Stimulated activated CD4-positive, alpha-beta T cell treated with anti-CD3 and anti-CD28 coated beads, TNF-alpha, amount 100 ng/mL, for 24 hours (primary cell): ENCODE results near the gene GRIPAP1.

Source experiments
- DNase-seq, 3 experiments: peaks; one replicate each; pipeline ENCODE4 v3.0.0-alpha.2; 2020; ENCODE audit warnings: low read depth in 3 of 3

Gene GRIPAP1, protein sequence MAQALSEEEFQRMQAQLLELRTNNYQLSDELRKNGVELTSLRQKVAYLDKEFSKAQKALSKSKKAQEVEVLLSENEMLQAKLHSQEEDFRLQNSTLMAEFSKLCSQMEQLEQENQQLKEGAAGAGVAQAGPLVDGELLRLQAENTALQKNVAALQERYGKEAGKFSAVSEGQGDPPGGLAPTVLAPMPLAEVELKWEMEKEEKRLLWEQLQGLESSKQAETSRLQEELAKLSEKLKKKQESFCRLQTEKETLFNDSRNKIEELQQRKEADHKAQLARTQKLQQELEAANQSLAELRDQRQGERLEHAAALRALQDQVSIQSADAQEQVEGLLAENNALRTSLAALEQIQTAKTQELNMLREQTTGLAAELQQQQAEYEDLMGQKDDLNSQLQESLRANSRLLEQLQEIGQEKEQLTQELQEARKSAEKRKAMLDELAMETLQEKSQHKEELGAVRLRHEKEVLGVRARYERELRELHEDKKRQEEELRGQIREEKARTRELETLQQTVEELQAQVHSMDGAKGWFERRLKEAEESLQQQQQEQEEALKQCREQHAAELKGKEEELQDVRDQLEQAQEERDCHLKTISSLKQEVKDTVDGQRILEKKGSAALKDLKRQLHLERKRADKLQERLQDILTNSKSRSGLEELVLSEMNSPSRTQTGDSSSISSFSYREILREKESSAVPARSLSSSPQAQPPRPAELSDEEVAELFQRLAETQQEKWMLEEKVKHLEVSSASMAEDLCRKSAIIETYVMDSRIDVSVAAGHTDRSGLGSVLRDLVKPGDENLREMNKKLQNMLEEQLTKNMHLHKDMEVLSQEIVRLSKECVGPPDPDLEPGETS

GRCh38 chrX:49002091-49002935 is at the start of gene GRIPAP1:
TSS of gene GRIPAP1 (minus strand) at chrX:49002264. CDS start at chrX:49002229, 35 bp downstream.
- DNase-seq = peak; percentile 42 to 70 (median 61)

DNA sequence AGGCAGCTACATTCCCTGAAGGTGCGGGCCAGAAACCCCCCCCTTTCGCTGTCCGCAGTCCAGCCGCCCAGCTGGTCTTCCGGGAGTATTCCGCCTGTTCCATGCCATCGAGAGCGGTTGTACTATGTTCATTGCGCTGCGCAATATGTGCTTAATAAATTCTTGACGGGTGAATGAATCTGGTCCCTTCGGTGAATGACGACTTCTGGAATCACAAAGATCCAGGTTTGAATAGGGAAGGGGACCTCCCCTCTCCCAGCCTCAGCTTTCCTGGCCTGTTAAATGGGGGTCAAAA is 41.9 kb upstream of the GRIPAP1 start:
- no peak for DNase-seq

DNA sequence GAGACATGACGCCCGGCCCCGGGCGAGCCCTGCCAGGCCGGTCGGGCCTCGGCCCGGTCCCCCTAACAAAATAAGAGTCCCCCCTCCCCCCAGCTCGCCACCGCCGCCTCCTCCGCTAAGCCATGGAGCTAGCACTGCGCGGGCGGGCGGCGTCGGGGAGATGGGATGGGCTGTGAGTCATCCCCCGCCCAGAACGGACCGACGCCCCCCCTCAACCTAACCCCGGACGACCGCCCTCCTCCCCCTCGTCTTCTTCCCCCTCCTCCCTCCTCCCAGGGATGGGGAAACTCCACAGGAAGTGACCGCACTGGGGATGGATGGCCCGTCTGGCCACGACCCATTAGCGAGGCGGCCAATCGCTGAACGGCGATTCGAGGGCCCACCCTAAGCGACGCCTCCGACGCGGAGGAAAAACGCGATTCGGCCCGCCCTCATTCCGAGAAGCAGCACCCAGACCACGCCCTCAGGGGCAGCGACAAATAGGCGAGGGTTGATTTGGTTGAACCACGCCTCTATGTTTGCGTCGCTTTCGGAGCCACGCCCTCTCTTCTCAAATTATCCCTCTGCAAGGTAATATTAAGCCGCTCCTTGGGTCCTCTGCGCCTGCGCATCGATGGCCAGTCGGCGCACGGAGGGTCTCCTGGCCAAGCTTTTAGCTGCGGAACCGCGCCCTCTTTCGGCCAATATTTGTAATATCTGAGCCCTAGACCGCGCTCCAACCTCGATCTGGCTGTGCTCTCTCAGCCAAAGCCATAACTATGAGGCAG is 41.3 kb upstream of the GRIPAP1 start, which contains the start of gene TFE3:
TSS of gene TFE3 (minus strand) at position 138 of the 767 bp plus-strand sequence. CDS start at position 7, 131 bp downstream.
- peak; percentile 84 to 95 (median 89) for DNase-seq

- no peak for DNase-seq
Measured at GRCh38 chrX:49042581-49043219, 40.6 kb upstream of the GRIPAP1 start.

DNA sequence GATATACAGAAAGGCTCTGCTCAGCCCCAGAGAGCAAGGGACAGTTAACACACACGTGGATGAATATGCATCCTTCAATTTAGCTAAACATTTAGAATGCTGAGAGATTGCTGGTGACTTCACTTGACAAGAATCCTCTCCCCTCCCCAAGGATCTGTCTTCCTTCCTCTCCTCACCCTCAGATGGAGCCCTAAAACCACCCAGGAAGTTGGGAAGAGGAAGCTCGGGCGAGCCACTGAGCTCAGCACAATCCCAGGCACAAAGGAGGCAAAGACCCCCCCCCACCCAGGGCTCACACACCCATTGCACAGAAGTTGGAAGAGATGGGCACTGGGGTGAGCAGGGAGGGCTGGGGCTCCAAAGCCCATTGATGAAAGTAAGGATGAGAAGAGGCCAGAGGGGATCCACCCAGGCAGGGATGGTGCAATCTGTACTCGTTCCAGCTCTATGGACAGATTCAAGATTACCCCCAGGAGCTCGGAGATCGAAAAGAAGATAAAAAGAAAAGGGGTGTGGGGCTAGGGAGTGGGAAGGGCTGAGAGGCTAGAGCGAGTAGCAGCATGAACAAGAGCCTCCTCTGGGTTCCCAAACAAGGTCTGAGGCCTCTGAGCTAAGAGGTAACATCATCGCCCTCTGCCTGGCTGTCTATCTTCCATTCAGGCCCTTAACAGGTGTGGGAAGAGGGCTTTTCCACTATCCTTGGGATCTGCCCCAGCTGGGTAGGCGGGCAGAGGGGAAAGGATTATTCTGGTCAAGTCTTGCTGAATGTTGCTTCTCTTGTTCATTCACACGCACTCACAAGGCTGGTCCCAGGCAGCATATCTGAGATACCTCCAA is 39.9 kb upstream of the GRIPAP1 start:
- no peak for DNase-seq

GRCh38 chrX:49040376-49040955 is 38.4 kb upstream of the GRIPAP1 start:
- no peak for DNase-seq

- peak; percentile 5 to 53 (median 17) for DNase-seq
Measured at GRCh38 chrX:49039598-49040375, 37.7 kb upstream of the GRIPAP1 start.

GRCh38 chrX:49037883-49038475 is 35.9 kb upstream of the GRIPAP1 start:
- no peak for DNase-seq

- no peak for DNase-seq
Measured at GRCh38 chrX:49030283-49030682, 28.2 kb upstream of the GRIPAP1 start.

DNA sequence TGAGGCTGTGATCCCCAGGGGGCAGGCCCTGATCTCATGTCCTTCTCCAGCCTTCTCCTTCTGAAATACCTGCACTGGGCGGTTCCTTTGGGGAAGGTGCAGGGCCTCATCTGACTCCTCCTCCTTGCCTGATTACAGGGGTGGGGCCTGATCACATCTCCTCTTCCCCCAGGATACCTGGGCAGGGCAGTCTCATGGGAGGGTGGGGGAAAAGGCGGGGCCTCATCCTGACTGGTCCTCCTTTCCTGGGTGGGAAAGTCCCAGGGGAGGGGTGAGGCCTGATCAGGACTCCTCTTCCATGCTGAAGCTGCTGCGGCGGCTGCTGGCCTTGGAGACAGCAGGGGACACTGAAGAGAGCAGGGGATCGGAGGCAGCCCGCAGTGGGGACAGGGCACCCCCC is 27.8 kb upstream of the GRIPAP1 start:
- no peak for DNase-seq

GRCh38 chrX:49019599-49020249 is 17.7 kb upstream of the GRIPAP1 start:
- DNase-seq = no peak

GRCh38 chrX:49019050-49019449 is 17.0 kb upstream of the GRIPAP1 start:
- no peak for DNase-seq

DNA sequence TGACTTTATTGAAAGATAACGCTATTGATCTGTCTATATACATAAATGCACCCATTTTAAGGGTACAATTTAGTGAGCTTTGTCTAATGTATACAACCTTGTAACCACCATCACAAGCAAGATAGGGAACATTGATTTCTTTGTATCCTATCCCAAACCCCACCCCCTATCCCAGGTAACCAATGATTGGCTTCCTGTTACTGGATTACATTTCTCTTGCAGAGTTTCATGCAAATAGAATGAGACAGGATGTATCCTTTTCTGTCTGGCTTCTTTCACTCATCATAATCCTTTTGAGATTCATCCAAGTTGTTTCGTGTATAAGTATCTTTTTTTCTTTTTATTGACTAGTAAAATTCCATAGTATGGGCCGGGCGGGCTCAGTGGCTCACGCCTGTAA is 1.6 kb upstream of the GRIPAP1 start:
- no peak for DNase-seq

- peak in 2 of 3 experiments; percentile 10 to 31 for DNase-seq
Measured at GRCh38 chrX:49001521-49002090, 458 bp downstream of the GRIPAP1 start.

DNA sequence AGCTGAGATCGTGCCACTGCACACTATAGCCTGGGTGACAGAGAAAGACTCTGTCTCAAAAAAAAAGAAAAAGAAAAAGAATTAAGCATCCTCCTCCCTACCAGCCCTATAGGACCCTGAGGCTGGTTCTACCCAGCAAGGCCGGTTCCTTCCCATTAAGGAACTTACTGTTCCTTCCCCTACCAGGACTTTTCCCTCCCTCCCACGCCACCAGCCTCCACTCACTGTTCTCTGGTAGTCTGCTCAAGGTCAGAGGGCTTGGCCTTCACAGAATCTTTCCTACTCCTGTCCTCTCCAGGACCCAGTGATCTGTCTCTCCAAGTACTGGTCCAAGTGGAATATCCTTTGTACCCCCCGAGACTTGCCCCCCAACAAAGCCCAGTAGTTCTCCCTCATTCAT is 1.4 kb downstream of the GRIPAP1 start:
- no peak for DNase-seq

DNA sequence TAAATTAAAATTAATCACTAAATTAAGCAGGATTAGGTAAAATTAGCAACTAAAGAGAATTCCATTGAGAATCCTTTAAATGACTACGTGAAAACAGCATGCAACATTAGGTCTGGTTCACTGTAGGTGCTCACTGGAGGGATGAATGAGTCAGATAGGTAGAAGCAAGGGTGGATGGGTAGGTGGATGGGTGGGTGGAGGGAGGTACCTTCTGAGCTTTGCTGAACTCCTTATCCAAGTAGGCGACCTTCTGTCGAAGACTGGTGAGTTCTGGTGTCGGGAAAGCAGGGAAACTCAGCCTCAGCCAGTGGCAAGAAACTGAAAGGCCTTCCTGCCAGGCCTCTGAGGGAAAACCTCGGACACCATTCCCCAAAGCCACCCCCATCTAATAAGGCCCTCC is 3.0 kb downstream of the GRIPAP1 start:
- no peak for DNase-seq

DNA sequence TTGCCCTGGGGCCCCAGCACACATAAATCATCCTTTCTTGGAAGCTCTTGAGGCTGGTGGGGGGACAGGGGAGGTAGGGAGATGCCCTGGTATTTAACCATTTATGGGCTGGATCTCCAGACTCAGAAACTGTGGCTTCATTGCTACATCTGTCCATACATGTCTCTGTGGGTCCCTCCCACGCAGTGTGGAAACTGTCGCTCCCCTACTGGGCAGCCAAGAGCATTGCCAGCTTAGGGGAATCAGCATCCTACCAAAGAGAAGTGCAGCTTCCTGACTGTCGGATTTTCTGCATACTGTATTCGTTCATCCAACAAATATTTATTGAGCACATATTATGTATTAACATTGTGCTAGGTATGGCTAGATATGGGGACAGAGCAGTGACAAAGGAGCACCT is 3.7 kb downstream of the GRIPAP1 start:
- DNase-seq = peak in 1 of 3 experiments; percentile 3
